ENCODE results near the gene FAM107A. TPM values are rescaled to one million over a fixed set of nuclear protein-coding genes. Genes with fewer than 3 reads are reported as not detected.

Gene FAM107A
- polyA plus RNA-seq, 1 donor (not counting 4 experiments of a cell fraction or from before 2014, with no cell fraction given), result not detected

GRCh38 chr3:58594117-58594516 is 16.9 kb upstream of the FAM107A start:
- H3K79me2 ChIP-seq (ENCODE audit: control insufficient read depth, insufficient read depth, low read length), result no peaks in the 10 kb centered on the region
- H4K20me1 ChIP-seq (ENCODE audit: control insufficient read depth, extremely low read depth, insufficient read depth, low read length), result no peaks in the 10 kb centered on the region
- FAIRE-seq (no peak), DNase-seq (ENCODE audit: low read depth, low spot score) (no peak)
- H3K9me3 ChIP-seq (ENCODE audit: control insufficient read depth, low read depth, low read length), result no peaks in the 10 kb centered on the region
- dilution Hi-C loops (cut with MboI; ENCODE audit: extremely low pct_ligation_motif_present, low sequenced_read_pairs), result no loop called here
- H3K9ac ChIP-seq (ENCODE audit: control insufficient read depth, extremely low read depth, insufficient read depth, low read length), result no peak overlapping the region
- H3K27ac ChIP-seq (ENCODE audit: control insufficient read depth, insufficient read depth, low read length), result no peak overlapping the region
- no peak overlapping the region for H3K4me2 ChIP-seq (ENCODE audit: control insufficient read depth, extremely low read depth, insufficient read depth, low read depth, low read length)
- no peaks in the 10 kb centered on the region for H3K27me3 ChIP-seq (ENCODE audit: control insufficient read depth, extremely low read depth, insufficient read depth, low read length)
- TF ChIP-seq CTCF (optimal IDR thresholded peaks at IDR 0.05 in 1 of 3, IDR thresholded peaks at IDR 0.05 in 1 of 3, conservative IDR thresholded peaks at IDR 0.05 in 1 of 3; ENCODE audit: extremely low read depth in 1 of 3, insufficient read depth in 2 of 3, low read length in 3 of 3) (no peak), EZH2 (IDR thresholded peaks at IDR 0.05; ENCODE audit: low read length) (no peak)
- no peaks in the 10 kb centered on the region for H3K4me1 ChIP-seq (ENCODE audit: control insufficient read depth, extremely low read depth, insufficient read depth, low read length)
- H3K36me3 ChIP-seq (ENCODE audit: control insufficient read depth in 2 of 2, extremely low read depth in 1 of 2, insufficient read depth in 2 of 2, low read length in 2 of 2), result no peaks in the 10 kb centered on the region
- no peak overlapping the region for H2AFZ ChIP-seq (ENCODE audit: control insufficient read depth, low read length)
- no peaks in the 10 kb centered on the region for H3K9me1 ChIP-seq (ENCODE audit: control insufficient read depth, extremely low read depth, insufficient read depth, low read length)
- no peak overlapping the region for H3K4me3 ChIP-seq (ENCODE audit: control insufficient read depth in 2 of 3, extremely low read depth in 1 of 3, insufficient read depth in 2 of 3, low read depth in 1 of 3, low read length in 3 of 3)

GRCh38 chr3:58591517-58592510 is 14.6 kb upstream of the FAM107A start:
- no peak for TF ChIP-seq EZH2 (IDR thresholded peaks at IDR 0.05; ENCODE audit: low read length)
- no peak for TF ChIP-seq CTCF (optimal IDR thresholded peaks at IDR 0.05 in 1 of 3, IDR thresholded peaks at IDR 0.05 in 1 of 3, conservative IDR thresholded peaks at IDR 0.05 in 1 of 3; ENCODE audit: extremely low read depth in 1 of 3, insufficient read depth in 2 of 3, low read length in 3 of 3)
- H3K4me3 ChIP-seq (ENCODE audit: control insufficient read depth in 2 of 3, extremely low read depth in 1 of 3, insufficient read depth in 2 of 3, low read depth in 1 of 3, low read length in 3 of 3), result no peak overlapping the region
- dilution Hi-C loops (cut with MboI; ENCODE audit: extremely low pct_ligation_motif_present, low sequenced_read_pairs), result no loop called here
- H3K79me2 ChIP-seq (ENCODE audit: control insufficient read depth, insufficient read depth, low read length), result no peaks in the 10 kb centered on the region
- no peak overlapping the region for H3K27ac ChIP-seq (ENCODE audit: control insufficient read depth, insufficient read depth, low read length)
- no peak overlapping the region for H3K4me2 ChIP-seq (ENCODE audit: control insufficient read depth, extremely low read depth, insufficient read depth, low read depth, low read length)
- no peaks in the 10 kb centered on the region for H3K9me1 ChIP-seq (ENCODE audit: control insufficient read depth, extremely low read depth, insufficient read depth, low read length)
- DNase-seq (ENCODE audit: low read depth, low spot score), result no peak
- peaks cover 9% of the 10 kb centered on the region for H3K27me3 ChIP-seq (ENCODE audit: control insufficient read depth, extremely low read depth, insufficient read depth, low read length)
- FAIRE-seq, result no peak
- H2AFZ ChIP-seq (ENCODE audit: control insufficient read depth, low read length), result no peak overlapping the region
- no peaks in the 10 kb centered on the region for H3K36me3 ChIP-seq (ENCODE audit: control insufficient read depth in 2 of 2, extremely low read depth in 1 of 2, insufficient read depth in 2 of 2, low read length in 2 of 2)
- H3K9me3 ChIP-seq (ENCODE audit: control insufficient read depth, low read depth, low read length), result no peaks in the 10 kb centered on the region
- no peak overlapping the region for H3K9ac ChIP-seq (ENCODE audit: control insufficient read depth, extremely low read depth, insufficient read depth, low read length)
- H3K4me1 ChIP-seq (ENCODE audit: control insufficient read depth, extremely low read depth, insufficient read depth, low read length), result no peaks in the 10 kb centered on the region
- H4K20me1 ChIP-seq (ENCODE audit: control insufficient read depth, extremely low read depth, insufficient read depth, low read length), result no peaks in the 10 kb centered on the region
